NCI-H187 (cell line): Measurements from ENCODE around the gene ZNF543.
"Not testable (repeated sequence)": the region's sequence is repeated elsewhere in the genome, so short reads cannot be mapped to it uniquely, and the experiment has no call there.

Experiments used
- DNase-seq, 2 experiments: peaks; one replicate each; lab custom pipeline; 2025; lab: John Stamatoyannopoulos, UW

ZNF543 gene

DNA sequence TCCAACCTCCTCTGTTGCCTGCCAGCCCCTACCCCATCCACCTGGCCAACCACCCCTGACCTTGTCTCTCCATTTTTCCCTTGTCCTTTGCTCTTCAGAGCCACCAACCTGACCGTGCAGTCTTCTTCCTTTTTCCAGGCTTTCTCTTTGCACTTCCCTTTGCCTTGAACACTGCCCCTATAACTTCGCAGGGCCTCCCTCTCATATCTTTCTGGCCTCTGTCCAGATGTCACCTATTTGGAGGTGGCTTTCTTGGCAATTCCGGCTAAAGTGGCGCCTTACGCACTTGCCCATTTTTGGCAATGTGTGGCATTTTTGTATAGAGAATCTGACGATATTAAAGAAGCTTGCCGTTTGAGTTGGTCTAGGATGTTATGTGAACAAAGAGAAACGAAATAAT, 844 bp downstream of the ZNF543 start:
- DNase-seq, result no peak

DNA sequence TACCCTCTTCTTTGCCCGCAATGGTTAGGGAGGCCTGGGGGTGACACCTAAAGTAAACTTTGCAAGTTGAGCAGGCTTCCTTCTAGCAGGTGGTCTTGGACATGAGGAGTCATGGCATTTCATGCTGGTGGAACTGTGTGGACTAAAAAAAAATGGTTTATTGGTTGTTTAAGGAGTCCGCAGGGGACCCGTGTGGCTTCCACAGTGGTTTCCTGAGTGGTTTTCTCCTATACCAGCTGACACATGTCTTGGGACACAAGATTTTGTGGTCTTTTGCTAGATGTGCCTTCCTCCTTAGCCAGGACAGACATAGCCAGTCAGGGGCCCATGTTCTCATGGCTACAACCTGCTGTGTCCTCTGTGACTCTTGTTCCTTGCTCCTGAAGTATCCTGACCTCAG, 1.5 kb downstream of the ZNF543 start:
- no peak for DNase-seq

DNA sequence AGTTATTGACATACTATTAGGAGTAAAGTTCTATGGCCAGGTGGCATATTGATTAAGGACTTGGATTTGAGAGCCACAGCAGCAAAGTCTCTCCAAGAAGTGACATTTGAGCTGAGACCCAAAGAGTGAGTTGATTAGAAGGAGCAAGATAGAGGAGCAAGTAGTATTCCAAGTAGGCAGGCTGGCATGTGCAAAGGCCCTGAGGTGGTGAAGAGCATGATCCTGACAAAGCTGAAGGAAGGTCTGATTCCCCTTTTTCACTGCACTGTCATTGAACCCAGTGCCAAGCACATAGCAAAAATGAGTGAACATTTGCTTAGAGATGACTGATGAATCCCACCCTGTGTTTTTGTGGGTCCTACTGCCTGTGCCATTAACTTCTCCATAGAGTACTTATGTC, 4.7 kb downstream of the ZNF543 start:
- DNase-seq, result no peak

DNA sequence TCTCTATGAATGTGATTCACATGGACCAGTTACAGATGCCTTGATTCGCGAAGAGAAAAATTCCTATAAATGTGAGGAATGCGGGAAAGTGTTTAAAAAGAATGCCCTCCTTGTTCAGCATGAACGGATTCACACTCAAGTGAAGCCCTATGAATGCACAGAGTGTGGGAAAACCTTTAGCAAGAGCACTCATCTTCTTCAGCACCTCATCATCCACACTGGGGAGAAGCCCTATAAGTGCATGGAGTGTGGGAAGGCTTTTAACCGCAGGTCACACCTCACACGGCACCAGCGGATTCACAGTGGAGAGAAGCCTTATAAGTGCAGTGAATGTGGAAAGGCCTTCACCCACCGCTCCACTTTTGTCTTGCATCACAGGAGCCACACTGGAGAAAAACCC, 7.7 kb downstream of the ZNF543 start:
- no peak for DNase-seq

DNA sequence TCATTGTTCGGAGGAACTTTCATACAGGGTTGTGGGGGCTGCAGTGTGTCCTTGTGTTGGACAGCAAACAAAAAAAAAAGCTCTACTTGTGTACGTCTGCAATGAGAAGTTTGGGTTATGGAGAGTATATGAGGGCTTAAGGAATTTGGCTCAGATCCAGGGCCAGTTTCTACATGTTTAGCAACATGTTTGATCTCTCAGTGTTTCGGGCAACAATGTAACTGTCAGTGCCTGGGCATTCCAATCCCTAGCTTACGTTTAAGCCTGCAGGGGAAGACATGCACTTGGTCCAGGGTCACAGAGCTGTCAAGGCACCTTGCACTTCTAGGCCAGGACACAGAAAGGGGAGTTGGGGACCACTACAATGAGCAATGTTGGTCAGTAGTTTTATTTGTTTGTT, 13.9 kb downstream of the ZNF543 start:
- no peak for DNase-seq

DNA sequence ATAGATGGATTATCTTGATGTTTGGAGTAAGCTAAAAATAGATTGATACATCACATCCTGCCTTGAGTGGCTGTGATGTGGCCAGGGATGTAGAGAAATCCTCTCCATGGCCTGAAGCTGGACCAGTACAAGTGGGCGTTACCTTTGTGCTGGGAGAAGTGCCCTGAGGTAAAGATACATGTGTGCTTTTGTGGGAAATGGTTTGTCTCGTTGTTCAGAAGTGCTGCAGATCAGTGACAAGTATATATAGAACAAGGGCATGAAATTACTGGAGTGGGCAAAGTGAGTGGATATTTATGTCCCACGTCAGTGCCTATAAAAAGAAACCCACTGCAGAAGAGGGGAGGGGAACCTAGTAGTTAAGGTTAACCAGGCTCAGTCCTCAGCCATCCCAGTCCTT, 18.6 kb downstream of the ZNF543 start:
- DNase-seq, result no peak

DNA sequence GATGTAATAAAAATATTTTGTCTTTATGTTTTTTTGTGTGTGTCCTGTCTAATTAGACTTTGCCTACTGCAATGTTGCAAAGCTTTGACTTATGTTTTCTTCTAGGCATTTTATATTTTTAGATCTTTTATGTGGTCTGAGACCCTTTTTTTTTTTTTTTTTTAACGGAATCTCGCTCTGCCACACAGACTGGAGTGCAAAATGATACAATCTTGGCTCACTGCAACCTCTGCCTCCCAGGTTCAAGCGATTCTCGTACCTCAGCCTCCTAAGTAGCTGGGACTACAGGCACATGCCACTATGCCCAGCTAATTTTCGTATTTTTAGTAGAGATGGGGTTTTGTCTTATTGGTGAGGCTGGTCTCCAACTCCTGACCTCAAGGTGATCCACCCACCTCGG, 22.3 kb downstream of the ZNF543 start:
- no peak for DNase-seq

DNA sequence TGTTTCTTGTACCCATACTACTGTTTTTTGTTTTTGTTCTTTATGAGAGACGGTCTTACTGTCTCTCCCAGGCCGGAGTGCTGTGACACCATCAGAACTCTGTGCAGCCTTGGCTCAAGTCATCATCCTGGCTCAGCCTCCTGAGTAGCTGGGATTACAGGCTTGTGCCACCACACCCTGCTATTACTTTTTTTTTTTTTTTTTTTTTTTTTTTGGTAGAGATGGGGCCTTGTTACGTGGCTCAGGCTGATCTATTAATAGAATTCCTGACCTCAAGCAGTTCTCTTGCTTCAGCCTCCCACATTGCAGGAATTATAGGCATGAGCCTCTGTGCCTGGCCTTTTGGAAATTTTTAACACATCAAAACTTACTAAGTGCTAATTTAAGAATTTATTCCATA, 27.9 kb downstream of the ZNF543 start:
- DNase-seq, result no peak

DNA sequence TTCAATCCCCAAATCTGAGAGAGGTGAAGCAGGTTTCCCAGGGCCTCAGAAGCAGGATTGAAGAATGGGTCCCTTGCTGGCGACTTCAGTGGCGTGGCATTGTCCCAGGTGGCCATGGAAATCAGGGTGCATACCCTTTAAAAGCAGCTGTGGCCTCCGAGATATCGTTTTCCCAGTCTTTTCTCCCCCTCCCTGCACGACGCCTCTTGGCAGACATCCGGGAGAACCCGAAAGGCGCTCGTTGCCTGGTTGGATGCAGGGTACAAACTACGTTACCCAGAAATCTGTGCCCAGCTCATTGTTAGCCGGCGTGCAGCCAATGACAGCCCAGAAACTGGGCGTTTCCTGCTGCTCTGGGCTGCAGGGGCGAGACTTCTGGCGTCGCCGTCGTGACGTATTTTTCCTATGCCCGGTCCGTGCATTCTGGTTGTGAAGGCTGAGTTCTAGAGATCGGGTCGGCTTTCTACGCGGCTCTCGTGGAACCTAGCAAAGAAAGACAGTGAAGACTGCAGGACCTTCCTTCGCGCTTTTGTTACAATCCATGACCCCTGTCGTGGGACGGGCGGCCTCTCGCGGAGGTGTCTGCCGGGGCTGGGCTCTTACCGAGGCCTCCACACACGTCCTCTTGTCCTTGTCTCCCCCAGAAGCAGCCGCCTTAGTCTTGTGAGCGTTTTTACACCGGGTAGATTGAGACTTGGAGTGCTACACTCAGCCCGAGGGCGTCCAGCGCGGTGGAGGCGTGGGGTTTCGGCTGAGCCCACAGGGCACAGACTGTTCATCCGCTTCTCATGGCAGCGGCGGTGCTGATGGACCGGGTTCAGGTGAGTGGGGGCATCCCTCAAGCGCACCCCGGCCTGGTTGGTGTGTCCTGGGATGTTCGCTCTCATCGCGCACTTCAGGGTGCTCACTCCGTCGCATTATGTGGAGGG, 30.9 kb downstream of the ZNF543 start, which contains the start of gene ZNF304:
Gene ZNF304, plus strand, starts transcription at position 395 of the 929 bp plus-strand sequence. Its CDS starts 394 bp downstream, at position 789.
- peak; percentile 79 to 87 for DNase-seq

DNA sequence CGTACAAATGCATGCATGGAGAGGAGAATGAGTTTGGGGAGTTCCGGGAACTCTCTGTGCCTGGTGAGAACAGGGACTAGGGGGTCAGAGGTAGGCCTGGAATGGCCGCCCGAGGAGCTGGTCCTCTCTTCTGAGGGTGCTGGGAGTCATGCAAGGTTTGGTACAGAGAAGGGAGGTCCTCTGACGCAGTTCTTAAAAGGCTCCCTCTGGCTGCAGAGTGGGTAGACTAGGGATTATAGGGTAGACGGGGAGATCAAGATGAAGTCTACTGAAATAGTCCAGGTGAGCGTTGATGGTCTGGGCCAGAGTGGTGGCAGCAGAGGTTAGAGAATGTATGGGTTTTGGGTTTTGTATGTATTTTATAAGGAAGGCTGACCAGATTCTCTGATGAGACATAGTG, 31.6 kb downstream of the ZNF543 start:
- no peak for DNase-seq

DNA sequence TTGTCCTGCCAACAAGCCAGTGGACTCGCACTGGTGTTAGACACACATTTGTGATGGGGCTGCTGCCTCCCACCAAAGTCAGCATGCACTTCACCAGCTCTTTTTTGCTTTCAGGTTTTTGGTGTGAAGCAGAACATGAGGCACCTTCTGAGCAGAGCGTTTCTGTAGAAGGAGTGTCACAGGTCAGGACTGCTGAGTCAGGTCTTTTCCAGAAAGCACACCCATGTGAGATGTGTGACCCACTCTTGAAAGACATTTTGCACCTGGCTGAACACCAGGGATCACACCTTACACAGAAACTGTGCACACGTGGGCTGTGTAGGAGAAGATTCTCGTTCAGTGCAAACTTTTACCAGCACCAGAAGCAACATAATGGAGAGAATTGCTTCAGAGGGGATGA, 35.6 kb downstream of the ZNF543 start:
- DNase-seq, result no peak

DNA sequence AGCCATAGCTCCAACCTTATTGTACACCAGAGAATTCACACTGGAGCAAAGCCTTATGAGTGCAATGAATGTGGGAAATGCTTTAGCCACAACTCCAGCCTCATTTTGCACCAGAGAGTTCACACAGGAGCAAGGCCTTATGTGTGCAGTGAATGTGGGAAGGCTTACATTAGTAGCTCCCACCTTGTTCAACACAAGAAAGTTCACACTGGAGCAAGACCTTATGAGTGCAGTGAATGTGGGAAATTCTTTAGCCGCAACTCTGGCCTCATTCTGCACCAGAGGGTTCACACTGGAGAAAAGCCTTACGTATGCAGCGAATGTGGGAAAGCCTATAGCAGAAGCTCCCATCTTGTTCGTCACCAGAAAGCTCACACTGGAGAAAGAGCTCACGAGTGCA, 37.1 kb downstream of the ZNF543 start:
- no peak for DNase-seq

DNA sequence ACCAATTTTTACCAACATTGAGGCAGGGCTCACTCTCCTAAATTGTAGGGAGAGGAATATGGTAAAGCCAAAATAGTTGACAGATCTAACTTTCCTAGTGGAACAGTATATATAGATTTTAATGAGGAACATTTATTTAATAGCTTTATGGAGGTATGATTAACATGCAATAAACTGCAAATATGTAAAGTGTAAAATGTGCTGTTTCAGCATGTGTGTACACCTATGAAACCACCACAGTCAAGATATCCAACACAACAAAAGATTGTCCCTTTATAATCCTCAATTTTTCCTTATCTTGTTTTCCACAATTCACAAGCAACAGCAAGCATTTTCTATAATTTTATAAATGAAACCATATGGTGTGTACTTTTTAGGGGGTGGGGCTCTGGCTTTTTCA, 39.0 kb downstream of the ZNF543 start:
- no peak for DNase-seq

DNA sequence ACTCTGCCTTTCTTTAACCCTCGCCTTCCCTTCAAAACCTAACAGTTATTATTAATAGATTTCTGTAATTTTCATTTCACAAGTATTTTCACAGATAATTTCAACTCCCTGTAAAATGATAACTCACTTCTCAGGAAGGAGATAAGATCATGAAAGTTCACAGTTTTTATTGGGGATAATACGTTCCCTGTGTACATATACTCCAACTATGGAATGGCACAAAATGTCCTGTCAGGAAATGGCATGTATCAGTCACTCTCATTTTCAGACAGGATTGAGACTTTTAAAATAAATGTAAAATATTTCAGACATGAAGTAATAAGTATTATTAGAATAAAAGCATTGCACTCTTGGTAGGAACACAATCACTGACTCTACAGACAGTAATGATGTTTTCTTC, 42.1 kb downstream of the ZNF543 start:
- no peak for DNase-seq

DNA sequence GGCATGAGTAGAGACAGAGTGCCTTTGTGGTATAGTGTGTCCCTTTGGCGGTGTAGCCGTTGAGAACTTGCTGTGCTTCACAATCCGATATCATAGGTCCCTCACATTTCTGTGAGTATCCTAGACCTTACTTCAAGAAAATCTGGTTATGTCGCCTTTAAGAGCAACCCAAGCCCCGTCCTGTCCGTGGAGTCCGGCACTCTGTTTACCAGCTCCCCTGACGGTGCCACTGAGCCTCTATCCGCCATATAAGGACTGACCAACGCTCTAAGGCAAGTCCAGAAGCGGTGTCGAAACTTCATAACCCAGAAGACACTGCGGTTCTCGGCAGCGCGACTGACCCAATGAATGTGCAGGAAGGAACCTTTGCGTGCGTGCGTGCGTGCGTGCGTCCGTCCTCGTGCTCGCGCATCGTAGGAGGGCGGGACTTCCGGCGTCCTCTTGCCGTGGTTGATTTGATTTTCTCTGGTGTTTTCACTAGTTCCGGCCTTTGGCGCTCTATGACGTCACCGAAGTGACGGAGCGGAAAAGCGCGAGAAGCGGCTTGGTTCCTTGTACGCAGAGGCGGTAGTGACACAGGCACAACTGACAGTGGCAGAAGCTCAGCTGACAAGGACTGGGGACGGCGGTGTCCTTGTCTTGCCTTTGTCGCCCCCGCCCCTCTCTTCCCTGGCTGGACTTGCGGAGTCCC, 42.9 kb downstream of the ZNF543 start, which contains the start of the genes TRAPPC2B and ZNF547:
Gene TRAPPC2B, plus strand, starts transcription at position 555 of the 691 bp plus-strand sequence. CDS start 1,283 bp downstream, outside the sequence.
Gene ZNF547, plus strand, starts transcription at position 555 of the 691 bp plus-strand sequence. CDS start 5,005 bp downstream, outside the sequence.
- DNase-seq, result peak; percentile 97 to 98

DNA sequence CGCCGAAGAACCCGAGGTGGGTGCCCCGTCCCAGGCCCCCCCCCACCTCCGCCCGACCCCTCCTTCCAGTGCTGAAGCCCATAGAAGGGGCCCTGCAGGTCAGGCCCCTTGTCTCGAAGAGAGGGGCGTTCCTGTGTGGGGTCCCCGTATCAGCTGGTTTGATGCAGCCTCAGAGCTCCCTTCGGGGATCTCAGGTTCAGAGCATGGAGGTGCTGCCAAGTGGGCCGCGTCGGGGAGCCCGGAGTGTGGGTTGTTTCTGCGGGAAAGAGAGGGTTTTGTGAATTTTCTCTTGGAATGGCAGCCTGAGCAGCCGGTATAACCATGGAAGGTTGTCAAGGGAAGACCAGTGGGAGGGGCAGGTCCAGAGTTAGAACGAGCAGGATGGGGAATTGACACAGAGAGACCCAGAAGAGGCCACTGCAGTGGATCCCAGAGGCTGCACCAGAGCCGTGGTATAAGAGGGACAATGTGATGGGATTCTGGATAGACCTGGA, 43.5 kb downstream of the ZNF543 start:
- DNase-seq, result no peak

DNA sequence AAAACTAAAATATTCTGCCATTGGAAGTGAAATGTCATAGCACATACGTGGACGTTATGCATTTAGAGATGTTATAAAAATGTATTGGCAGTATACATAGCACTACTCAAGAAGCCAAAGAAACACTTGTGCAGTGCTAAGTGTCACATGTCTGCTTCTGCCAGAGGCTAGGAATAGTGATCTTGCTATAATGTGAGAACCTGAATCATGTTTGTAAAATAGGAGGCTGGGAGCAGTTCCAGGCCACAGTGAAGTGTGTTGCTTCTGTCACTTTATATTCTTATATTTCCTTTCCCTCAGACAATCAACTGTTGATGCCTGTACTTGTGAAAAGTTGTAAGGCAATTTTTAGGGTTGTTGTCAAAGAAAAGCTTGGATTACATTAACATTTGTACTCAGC, 46.5 kb downstream of the ZNF543 start:
- DNase-seq, result no peak

DNA sequence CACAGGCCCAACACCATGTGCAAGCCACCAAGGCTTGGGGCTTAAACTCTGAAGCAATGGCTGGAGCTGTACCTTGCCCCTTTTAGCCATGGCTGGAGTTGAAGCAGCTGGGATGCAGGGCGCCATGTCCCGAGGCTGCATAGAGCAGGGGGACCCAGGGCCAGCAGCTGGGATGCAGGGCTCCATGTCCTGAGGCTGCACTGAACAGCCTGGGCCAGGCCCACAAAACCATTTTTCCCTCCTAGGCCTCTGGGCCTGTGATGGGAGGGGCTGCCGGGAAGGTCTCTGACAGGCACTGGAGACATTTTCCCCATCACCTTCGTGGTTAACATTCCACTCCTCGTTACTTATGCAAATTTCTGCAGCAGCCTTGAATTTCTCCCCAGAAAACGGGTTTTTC, 53.9 kb downstream of the ZNF543 start:
- no peak for DNase-seq

DNA sequence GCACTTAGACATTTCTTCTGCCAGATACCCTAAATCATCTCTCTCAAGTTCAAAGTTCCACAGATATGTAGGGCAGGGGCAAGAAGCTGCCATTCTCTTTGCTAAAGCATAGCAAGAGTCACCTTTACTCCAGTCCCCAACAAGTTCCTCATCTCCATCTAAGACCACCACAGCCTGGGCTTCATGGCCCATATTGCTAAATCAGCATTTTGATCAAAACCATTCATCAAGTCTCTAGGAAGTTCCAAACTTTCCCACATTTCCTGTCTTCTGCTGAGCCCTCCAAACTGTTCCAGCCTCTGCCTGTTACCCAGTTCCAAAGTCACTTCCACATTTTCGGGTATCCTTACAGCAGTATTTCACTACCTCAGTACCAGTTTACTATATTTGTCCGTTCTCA, 54.4 kb downstream of the ZNF543 start:
- DNase-seq, result not testable (repeated sequence)

DNA sequence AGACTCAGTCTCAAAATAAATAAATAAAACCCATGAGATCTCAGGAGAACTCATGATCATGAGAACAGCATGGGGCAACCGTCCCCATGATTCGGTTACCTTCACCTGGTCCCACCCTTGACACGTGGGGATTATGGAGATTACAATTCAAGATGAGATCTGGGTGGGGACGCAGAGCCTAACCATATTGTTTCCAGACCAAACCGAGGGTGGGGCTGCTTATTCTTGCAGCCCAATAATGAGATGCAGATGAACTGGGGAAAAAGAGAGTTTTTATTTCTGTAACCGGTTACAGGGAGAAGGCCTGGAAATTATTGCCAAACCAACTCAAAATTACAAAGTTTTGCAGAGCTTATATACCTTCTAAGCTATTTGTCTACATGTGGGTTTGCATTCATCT, 55.9 kb downstream of the ZNF543 start:
- DNase-seq, result no peak

DNA sequence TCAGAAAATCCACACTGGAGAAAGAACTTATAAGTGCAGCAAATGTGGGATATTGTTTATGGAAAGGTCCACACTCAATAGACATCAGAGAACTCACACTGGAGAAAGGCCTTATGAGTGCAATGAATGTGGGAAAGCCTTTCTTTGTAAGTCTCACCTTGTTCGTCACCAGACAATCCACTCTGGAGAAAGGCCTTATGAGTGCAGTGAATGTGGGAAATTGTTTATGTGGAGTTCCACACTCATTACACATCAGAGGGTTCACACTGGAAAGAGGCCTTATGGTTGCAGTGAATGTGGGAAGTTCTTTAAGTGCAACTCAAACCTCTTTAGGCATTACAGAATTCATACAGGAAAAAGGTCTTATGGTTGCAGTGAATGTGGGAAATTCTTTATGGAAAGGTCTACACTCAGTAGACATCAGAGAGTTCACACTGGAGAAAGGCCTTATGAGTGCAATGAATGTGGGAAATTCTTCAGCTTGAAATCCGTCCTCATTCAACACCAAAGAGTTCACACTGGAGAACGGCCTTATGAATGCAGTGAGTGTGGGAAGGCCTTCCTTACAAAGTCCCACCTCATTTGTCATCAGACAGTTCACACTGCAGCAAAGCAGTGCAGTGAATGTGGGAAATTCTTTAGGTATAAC, 57.4 kb downstream of the ZNF543 start:
- DNase-seq, result no peak
